Embryonic facial prominence (tissue), 1 donor: ENCODE results near the gene FRMD1.

Experiments
- DNase-seq: peaks from one replicate; pipeline ENCODE4 v3.0.0-alpha.2; 2016; ENCODE audit errors: extremely low spot score

FRMD1 gene

GRCh38 chr6:168043193-168043847, 35.7 kb downstream of the FRMD1 start:
- DNase-seq = no peak

GRCh38 chr6:168042426-168043192, 36.4 kb downstream of the FRMD1 start:
- DNase-seq = no peak

GRCh38 chr6:168041928-168042327, 37.1 kb downstream of the FRMD1 start:
- no peak for DNase-seq

DNA sequence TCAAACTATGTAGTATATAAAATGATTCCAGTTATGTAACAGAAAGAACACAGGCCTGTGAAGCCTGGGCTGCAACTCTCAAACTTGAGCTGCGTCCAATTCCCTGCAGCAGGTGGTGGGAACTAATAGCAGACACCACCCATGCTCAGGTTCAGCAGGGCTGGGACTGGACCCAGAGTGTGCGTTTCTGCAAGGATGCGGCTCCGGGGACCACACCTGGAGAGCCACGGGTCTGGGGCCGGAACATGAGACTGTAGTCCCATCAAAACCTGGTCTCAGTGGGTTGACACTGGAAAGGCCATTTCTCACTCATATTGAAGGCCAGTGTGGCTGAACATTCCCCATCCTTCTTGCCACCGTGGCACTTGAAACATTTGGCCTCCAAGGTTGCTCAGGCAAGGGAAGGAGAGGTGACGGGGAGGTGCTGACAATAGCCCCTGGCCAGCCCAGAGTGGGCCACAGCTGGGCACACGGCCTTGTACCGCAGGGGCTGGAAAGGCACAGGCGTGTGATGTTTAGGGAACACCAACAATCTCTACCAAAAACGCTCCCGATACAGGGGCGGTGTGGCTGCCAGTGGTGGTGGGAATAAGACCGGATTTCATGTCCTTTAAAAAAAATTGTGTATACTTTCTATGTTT, 38.0 kb downstream of the FRMD1 start:
- DNase-seq = no peak

- no peak for DNase-seq
Observed at GRCh38 chr6:168039849-168040248, 39.2 kb downstream of the FRMD1 start.

GRCh38 chr6:168039301-168039700, 39.7 kb downstream of the FRMD1 start:
- DNase-seq = no peak

GRCh38 chr6:168038576-168039140, 40.4 kb downstream of the FRMD1 start:
- no peak for DNase-seq

DNA sequence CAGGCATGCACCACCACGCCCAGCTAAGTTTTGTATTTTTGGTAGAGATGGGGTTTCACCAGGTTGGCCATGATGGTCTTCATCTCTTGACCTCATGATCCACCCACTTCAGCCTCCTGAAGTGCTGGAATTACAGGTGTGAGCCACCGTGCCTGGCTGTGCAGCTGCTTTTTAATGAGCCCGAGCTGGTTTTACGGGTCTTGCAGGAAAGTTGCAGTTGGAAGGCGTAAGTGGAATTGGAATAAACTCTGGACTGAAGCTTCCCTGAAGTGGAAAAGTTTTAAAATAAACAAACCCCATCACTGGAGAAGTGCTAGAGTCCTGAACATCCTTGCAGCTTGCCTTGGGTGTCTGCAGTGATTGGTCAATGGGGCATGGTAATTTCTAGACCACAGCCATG, 41.2 kb downstream of the FRMD1 start:
- DNase-seq = no peak

DNA sequence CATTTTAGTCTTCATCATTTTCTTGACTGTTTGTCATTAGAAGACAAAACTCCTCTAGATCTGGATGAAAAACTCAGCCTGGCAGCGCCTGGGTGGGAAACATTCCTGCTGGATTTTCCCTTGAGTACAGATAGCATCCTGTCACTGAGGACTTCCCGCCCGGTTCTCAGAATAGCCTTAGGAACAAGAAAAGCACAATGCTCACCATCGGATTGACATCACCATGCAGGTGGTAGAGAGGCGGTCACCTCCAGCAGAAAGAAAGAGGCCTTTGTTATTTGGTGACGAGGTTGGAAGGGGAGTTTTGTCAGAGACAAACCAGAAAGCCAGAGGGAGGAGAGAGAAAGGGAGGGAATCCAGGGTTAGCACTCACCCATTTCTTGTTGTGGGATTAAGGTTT, 41.8 kb downstream of the FRMD1 start:
- no peak for DNase-seq

- no peak for DNase-seq
Observed at GRCh38 chr6:168035661-168036545, 43.1 kb downstream of the FRMD1 start.

- peak; percentile 70 for DNase-seq
Observed at GRCh38 chr6:168035098-168035660, 43.8 kb downstream of the FRMD1 start.

DNA sequence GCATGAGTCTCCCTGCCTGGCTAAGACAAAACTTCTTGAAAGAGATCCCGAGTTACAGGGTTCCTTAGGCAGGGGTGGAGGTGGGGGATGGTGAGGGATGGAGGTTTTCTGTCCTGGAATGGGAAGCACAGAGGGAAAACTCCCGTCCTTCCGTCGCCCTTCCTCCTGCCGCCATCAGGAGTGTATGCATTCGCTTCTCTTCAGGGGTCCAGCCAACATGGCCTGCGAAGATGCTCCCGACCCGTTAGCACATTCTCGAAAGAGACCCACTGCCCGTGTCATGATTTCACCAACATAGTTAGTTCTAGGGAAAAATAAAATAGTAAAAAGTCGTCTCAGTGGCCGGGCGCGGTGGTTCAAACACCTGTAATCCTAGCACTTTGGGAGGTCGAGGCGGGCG, 44.5 kb downstream of the FRMD1 start:
- no peak for DNase-seq

GRCh38 chr6:168033791-168034190, 45.2 kb downstream of the FRMD1 start:
- DNase-seq = no peak

DNA sequence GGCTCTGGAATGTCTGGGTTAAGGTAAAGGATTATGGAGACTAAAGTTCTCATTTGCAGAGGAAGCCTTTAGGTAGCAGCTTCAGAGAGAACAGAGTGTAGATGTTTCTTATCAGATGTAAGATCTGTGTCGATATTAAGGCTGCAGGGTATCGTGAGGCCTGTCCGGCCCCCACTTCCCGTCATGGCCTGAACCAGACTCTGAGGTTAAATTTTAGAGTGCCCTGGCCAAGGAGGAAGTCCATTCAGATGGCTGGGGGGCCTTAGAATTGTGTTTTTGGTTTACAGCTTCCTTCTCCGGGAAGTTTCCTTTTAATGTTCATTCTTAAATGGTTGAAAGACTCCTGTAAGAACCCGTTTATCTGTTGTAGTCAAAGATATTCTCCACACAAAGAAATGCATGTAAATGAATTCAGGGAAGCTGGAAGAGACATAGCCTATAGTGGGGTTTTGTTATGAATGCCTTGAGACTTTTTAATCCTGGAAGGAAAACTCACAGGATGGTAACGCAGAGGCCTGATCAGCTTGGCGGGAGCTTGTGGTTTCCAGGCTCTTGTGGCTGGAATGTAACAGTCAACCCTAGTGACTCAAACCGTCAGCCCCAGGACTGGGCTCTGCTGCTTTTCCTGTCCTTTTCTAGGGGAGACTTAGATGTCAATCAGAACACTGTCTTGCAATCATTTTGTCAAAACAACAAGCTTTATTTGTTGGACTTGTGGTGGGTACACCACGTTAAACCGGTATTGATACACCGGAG, 46.8 kb downstream of the FRMD1 start:
- DNase-seq = no peak

DNA sequence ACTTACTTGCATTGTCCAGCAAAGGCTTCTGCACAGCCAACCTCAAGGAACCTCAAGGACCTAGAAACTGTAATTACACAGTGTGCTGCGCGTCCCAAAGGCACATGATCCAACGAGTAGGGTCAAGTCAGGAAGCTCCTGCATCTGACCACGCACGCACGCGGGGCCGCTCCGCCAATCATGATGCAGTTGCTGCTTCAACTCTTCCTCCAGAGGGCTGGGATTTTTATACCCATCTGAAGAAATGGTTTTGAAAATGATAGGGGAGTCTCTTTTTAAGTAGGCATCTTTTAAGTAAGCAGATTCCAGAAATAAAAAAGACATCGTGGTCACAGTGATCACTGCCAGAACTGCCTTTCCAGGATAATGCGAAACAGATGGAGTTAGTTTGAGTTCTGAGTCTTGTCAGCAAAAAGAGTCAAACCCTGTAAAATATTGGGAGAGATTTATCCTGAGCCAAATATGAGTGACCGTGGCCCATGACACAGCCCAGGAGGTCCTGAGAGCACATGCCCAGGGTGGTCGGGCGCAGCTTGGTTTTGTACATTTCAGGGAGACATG, 47.5 kb downstream of the FRMD1 start:
- peak; percentile 78 for DNase-seq

GRCh38 chr6:168030908-168031307, 48.1 kb downstream of the FRMD1 start:
- no peak for DNase-seq

GRCh38 chr6:168030218-168030746, 48.7 kb downstream of the FRMD1 start:
- DNase-seq = no peak

- DNase-seq = no peak
Observed at GRCh38 chr6:168029459-168030217, 49.4 kb downstream of the FRMD1 start.

DNA sequence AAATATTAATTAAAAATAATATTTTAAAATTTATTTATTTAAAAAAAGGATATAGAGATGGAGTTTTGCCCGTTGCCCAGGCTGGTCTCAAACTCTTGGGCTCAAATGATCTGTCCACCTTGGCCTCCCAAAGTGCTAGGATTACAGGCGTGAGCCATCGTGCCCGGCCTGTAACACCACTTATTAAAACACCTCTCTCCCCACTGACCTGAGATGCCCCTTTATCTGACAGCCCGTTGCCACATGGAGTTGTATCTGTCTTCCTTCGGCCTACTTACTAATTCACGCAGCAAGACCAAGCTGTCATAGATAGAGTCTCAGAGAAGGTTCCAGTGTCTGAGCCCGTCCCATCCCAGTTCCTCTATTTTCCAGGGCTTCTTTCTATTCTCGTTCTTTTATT, 50.8 kb downstream of the FRMD1 start:
- no peak for DNase-seq
